OCI-M1 (cell line): ENCODE results near the gene MYL3.

Source experiments
- DNase-seq: peaks from one replicate; lab custom pipeline; 2025; lab: John Stamatoyannopoulos, UW

Gene MYL3

DNA sequence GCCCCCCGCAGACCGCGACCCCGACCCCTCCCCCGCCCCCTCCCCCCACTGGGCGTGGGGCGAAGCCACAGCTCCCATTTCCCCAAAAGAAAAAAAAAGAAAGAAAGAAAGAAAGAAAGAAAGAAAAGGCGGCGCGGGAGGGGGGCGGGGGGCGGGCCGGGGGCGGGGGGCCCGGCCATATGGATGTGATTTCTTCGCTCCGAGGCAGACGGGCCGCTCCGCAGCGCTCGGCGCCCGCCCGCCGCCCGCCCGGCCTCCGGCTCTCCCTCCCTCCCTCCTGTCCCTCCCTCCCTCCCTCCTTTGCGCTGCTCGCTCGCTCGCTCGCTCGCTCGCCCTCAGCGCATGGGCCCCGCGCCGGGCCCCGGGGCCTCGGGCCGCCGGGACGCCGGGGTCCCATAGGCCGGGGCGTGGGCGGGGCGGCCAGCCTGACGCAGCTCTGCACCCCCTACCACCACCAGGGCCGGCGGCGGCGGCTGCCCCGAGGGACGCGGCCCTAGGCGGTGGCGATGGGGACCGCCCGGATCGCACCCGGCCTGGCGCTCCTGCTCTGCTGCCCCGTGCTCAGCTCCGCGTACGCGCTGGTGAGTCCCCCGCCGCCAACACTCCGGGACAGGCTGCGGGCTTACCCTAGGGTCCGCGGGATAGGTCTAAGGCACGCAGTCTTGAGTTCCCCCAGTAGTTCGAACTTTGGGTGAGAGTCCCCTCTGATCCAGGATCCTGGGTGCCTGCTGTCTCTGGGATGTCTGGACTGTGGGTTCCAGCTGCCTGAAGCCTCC, 20.0 kb upstream of the MYL3 start:
- no peak for DNase-seq

DNA sequence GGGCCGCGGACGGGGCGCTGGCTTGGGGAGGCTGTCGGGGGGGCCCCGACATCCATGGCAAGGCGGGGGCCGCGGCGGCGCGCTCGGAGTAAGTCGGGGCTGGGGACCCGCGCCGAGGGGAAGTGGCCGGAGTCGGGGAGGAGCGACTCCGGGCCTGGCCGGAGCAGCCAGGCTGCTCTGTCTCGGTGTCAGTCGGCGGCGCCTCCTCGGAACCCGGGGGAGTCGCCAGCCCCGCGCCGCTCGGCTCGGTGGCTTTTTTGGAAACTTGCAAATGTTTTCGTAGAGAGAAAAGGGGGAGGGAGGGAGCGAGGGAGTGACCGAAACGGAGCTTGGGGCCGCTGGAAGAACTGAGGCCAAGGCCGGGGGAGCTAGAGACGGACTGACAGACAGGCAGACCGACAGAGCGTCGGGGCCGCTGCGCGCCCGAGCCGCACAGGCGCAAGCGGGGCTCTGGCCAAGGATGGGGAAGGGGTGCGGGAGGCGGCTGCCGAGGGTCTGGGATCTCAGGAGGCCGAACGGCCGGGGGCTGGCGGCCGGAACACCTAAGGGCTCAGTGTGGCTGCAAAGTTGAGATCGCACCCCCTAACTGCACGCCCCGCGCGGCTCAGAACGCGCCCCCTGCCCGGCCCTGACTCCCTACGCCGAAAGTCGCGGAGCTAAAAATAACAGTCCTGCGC, 19.3 kb upstream of the MYL3 start:
- peak; percentile 43 for DNase-seq

DNA sequence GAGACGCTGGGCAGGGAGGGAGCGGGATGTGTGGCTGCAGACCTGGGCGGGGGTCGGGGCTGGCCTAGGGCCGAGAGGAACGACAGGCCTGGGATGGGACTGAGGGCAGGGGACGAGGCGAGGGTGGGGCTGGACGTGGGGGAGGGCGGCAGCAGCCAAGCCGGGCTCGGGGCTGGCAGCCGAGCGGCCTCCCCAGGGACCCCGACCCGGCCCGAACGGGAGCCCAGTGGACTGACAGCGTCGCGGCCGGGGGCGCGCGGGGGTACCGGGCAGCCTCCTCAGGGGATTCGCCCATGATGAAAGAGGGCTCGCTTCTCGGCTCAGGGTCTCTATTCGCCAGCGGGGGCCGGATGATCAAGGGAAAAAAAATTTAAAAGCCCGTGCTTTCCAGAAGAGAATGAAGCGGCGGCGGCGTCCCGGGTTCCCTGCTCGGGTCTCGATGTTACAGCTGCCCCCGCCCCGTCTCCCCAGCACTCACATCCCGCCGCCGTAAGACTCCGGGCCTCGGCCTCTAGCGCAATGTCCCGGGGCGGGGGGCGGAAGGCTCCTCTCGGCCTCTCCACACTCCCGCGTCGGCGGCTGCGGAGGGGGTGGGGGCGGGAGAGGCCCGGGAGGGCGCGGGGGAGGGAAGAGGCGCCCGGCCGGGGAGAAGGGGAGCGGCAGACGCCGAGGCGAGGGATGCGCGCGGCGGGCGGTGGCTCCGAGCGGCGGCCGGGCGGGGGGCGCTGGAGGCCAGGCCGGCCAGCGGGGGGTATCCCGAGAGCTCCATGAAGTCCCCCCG, 18.5 kb upstream of the MYL3 start:
- DNase-seq: no peak

DNA sequence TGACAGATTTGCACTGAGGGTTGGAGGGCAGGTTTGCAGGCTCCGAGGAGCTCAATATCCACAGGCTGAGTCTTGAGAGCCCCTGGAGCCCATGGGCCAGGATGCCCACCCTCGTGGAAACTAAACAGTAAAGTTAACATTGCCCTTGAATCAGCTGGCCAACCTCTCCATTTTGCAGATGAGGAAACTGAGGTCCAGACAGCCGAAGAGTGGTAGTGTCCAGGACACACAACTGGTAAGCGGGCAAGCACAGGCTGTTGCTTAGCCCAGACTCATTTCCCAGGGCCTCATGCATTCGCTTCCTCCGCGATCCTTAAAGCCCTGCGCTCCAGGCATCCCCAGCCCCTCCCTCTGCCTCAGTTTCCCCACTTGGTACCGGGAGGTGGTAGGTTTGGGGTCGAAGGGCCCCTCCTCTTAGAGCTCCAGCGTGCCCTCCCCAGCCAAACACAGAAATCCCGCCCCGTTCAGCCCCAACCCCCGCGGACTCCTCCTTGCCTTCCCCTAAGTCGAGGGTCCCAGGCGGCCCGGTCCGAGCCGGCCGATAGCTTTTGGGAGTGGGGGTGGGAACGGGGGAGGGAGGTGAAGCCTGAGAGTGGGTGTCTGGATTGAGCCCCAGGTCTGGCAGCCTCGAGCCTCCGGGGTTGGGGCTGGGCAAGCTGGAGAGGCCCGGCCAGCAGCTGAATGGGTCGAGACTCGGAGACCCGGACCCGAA, 17.8 kb upstream of the MYL3 start:
- DNase-seq: no peak

DNA sequence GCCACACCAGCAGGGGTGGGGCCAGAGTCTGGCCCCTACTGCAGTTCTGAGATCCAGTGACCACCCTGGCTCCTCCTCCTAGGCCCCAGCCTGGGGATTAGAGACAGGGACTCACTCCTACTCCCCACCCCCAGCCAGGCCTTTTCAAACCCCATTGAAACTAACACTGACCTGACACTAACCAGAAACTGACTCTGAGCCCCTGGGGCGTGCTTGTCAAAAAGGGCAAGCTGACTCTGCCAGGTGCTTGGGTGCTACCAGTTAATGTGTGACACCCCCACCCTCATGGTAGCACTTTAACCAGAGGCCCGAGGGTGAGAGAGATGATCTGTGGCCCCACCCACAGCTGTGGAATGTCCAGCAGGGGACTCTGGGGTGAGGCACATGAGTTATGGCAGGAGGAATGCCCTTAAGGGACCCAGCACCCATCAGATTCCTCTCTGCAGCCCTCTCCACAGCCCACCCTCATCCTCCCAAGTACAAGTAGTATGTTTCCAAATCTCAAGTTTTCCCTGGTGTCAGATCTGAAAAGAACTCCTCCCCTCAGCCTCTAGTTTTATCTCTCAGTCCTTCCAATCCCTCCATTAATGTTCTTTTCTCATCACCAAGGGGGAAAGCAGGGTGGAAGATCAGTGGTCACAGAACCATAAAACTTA, 15.7 kb upstream of the MYL3 start:
- no peak for DNase-seq

DNA sequence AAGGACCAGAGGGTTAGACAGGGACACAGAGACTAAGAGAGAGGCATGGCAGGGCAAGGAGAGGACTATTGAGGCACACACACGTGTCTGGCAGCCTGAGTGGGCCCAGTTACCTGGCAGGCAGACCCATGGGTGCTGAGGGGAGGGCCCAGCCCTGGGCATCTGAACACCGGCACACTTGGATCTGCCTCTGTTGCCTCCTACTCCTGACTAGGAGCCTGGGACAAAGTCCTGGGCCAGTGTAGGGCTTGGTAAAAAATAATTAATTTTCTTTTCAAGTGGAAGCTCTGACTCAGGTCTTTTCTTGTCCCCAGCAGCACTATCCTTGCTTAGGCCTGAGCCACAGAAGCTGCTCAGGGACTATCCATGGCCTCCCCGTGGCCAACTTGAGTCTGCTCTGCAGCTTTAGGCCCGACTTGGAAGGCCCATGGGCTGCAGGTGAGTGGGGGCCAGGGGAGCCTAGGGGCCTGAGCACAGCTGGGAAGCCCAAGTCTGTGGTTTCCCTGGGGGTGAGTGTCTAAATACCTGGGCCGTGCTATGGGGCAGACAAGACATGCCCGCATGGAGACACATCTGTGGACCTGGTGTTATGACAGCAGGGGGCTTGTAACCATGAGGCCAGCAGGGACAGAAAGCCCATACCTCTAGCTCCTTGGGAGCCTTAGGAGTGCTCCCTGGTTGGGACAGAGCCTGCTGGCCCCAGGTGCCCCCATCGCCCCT, 14.3 kb upstream of the MYL3 start, which contains the start of gene PTH1R:
Gene PTH1R, plus strand, starts transcription at position 316 of the 720 bp plus-strand sequence. CDS start 5,839 bp downstream, outside the sequence.
- DNase-seq: no peak

DNA sequence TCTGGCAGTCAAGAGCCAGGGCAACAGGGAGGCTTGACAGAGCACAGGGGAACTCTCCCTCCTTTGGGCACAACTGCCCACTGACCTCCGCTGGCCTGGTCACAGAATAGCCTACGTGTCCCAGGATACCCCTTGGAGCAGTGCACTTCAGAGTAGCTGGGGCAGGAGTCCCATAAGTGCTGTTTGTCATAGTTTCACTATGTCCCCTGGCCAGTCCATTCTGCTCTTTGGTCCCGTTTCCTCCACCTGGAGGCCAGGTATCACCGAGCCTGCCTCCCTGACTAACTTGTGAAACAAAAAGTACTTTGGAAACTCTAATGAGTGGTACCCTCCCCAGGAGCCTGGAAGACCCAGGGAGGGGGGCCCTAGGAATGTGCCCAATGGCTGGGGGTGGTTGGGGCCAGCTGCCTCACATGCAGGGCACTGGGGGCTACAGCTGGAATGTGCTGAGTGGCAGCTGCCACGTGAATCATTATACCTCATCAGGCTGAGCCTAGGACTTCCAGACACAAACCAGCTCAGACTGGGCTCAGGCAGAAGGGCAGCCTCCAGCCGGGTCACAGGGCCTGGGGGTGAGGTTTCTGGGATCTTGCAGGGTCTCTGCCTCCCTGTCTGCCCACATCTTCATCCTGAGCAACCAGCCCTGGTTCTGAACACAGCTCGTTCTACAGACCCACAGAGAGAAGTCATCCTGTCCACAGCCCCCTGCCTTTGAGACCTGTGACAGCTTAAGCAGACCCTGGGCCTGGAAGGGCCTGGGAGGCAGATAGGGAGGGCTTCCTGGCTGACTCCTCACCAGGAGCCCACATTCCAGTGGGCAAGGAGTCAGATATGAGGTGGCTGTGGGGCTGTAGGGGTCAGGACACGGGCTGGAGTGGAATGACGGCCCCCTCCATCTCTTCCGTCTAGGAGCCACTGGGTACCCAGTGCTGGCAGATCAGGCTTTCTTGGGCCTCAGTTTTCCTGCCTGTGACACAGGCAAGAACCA, 13.4 kb upstream of the MYL3 start:
- DNase-seq: no peak

DNA sequence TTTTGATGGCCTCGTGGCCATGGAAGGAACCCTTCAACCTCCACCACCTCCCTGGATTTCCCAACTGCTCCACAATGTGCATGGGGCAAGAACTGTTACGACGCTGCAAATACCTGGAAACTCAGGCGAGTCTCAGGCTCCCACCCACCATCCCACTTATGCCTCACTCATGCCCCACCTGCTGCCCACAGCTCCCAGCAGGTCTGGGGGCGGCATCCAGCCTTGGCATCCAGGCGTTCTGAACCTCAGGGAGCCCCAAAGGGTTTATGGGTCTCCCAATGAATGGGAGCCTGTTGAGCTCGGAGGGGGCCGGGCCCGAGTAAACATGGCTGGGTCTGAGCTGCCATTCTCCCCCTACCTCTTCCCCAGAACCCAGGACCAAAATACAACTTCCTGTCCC, 12.3 kb upstream of the MYL3 start:
- DNase-seq: no peak

DNA sequence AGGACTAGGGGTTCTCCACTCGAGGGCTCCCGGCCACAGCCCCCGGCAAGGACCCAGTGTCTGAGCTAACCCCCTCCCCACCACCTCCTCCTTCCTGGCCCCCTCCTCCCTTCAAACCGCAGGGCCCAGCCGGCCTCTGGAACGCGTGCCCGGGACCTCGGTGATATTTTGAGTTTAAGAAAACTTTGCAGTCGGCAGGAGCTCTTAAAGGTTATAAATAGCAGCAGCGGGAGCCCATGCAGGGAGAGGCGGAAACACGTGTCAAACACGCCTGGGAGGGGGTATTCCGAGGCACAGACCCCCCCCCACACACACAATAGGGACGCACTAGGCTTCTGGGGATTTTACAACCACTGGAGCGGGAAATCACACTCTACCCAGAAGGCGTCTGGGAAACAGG, 11.2 kb upstream of the MYL3 start:
- no peak for DNase-seq

DNA sequence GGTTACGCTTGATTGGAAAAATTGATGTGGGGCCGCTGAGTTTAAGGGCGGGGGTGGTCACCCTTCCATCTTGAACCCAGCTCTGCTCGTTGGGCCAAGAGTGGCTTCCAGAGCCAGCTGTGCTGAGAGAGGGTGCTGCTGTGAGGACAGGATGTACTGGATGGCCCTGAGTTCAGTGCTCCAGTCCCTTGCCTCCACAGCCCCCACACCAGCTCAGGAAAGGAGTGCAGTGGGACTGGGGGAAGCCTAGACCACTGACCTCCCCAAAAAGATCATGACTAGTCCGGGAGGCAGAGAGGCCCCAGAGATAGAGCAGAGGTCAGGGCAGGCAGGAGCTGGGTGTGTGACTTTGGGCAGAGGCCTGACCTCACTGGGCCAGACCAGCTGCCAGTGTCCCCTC, 10.3 kb upstream of the MYL3 start:
- no peak for DNase-seq

DNA sequence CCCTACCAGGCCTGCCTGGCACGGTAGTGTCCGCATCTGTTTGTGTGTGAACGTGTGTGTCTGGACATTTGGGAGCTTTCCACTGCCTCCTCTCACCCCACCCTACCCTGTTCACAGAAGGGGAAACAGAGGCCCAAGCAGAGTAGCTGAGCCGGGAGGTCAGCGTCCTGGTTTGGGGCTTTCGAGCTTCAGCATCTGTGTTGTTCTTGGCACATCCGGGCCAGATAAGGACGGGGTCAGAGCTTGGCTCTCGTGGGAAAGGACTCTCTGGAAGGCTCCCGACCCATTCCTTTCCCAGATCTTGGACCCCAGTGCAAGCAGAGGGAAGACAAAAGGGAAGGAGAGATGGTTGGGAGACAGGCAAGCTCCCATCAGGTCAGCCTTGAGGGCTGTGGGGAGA, 8.0 kb upstream of the MYL3 start:
- no peak for DNase-seq

DNA sequence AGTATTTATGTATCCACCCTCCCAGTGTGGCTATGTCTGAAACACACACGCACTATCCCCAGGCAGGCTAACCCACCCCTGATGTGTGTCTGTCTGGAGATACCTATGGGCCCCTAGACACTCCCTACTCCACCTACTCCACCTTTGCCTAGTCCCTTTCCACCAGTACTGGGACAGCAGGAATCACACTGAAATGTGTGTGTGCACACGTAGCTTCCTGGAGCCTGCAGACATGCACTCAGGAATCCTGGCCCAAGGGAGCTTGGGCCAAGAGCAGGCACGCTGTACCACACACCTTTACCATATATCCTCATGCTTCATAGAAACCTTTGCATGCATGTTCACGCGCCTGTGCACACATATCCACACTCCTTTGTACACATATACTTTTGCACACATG, 7.4 kb upstream of the MYL3 start:
- DNase-seq: no peak

DNA sequence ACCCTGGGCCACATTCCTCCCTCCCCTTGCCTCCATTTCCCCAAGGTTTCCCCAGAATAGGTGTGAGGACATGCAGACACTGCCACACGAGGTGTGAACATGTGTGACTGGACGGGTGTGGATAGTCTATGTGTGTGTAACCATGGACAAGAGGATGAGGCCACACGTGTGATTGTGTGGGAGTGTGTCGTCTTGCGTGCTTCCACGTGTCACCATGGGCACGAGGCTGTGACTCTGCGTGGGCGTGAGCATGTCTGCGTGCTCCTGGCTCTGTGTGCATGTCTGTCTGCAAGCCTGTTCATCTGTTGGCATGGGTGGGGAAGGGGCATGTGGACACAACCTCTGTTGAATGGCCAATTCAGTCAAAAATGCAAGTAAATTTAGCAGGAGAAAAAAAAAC, 6.2 kb upstream of the MYL3 start:
- no peak for DNase-seq

DNA sequence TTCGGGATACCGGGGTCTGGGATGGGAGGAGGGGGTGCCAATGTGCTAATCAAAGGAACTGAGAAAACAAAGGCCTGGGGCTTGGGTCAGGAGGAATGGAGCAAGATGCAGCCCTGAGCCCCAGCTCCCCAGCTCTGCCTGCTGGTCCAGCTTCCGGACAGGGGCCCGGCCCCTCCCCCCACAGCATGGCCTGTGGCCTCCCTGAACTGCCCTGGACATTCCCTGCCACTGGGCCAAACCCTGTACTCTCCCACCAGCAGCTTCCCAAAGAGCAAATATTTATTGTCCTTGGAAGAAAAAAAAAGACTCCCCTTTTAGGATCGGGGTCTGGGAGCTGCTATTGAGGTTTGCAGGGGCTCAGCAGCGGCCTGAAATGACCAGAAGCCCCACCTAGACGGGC, 5.7 kb upstream of the MYL3 start:
- no peak for DNase-seq

DNA sequence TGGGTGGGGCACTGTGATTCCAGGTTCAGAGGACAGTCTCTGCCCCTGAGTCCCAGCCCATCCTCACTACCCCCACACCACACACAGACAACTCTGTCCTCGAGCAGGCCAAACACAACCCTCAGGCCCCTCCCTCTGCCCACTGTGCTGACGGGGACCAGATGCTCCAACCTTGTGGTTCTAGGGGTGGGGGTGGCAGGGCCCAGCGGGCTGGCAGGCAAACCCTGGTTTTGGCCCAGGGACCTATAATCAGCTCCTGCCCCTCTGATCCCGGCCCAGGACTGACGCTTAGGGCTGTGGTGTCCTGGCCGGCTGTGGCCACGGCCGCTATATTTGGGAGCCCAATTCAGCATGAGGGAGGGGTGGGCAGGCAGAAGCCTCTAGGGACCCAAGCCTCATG, 5.0 kb upstream of the MYL3 start:
- DNase-seq: no peak

DNA sequence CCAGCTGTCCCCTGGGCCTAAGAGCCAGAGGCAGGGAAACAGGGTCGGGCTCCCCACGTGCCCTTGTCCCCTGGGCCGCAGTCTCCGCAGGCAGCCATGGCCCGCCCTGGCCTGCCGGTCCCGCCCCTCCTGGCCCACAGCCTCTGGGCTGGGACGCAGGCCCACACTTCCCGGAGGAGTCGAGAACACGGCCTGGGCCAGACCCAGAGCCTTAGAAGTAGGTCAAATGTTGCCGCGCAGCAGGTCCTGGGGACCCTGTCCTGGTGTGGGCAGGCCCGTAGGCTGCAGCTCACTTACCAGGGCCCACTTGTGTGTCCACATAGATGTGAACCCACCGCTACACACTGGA, 4.3 kb upstream of the MYL3 start:
- no peak for DNase-seq

DNA sequence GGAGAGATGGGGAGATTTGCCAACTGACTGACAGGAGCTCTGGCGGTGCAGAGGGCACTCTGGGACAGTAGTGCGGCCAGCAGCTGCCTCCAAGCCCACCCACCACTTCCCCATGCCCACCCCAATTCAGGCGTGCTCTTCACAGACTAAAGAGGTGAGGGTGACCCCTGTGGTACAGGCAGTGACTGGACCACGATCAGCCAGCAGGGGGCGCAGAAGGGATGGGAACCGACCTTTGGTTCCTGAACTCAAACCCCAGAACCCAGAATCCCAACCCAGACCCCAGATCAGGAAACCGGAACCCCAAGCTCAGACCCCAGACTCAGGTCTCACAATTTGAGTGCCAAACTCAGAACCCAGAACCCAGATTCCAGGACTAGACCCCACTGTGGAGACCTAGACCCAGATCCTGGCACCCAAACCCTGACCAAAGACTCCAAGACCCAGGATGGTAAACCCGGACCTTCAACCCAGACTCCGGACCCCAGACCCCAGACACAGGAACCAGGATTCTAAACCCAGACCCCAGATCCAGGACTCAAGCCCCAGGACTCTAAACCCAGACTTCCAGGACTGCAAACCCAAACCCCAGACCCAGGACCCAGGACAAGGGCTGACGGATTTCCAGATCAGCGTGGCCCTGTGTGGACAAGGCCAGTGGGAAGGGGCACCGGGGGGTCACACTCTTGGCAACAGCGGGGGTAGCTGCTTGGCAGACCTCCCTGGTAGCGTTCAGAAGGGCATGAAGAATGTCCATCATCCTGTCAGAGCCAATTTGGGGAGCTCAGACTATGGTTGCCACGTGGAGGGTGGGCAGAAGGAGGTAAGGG, 3.7 kb upstream of the MYL3 start:
- DNase-seq: peak; percentile 72

DNA sequence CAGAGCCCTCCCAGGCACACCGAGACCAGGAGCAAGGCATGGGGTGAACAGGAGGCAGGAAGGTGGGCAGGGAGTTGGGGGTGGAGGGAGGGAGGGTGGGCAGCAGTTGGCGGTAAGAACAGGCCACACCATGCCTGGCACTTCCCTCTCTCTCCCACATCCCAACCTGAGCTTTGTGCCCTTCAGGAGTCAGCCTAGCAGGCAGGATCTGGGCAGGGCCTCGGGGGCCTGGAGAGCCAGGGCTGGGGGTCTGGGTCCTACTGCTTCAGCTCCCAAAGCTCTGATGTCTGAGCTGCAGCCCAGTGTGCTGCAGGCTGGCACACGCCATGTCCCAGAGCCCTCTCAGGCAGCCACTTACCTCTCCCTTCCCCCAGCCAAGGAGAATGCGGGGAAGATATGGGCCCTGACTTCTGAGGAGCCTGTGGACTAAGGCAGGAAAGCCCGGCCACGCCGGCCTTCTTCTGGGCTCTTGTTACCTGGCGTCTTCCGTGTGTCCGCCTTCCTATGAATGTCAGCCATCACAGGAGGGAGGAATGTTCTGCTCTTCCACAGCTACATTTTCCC, 2.9 kb upstream of the MYL3 start:
- DNase-seq: no peak

DNA sequence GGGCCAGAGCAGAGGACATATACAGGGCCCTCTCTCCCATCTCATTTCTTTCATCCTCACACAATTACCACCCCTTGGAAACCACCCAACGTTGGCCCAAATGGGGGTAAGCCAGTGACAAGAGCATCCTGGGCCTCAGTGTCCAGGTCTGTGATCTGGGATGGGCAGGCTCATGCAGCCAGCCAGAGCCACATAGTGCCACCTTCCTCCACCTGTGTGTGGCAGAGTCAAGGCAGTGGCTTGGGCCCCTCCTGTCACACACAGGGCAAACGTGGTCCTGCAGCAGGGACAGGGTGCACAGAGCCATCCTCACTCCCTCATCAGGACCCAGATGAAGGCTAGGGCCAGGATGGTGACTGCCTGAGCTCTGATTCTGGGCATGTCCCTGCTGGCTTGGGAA, 2.3 kb upstream of the MYL3 start:
- no peak for DNase-seq
